Measurements from ENCODE around the gene ATP8A1.

- no peak for TF ChIP-seq POLR2A (IDR thresholded peaks at IDR 0.05; ENCODE audit: low read depth, low read length)
- no peak for TF ChIP-seq POLR2AphosphoS5 (IDR thresholded peaks at IDR 0.05; ENCODE audit: low read depth, low read length)
Observed at GRCh38 chr4:42489095-42489494, 167.8 kb downstream of the ATP8A1 start.
